Keratinocyte (primary cell): ENCODE measurements around the gene STOML3. TPM values are rescaled to one million over a fixed set of nuclear protein-coding genes. Genes with fewer than 3 reads are reported as not detected.

Experiments used
- DNase-seq: peaks from one replicate; pipeline ENCODE4 v3.0.0-alpha.2; 2011; ENCODE audit warnings: low read depth, missing footprints, low spot score
- FAIRE-seq: peaks from 2 replicates; lab custom pipeline; 2011; peaks lifted over from hg19 to GRCh38; lab: Jason Lieb, UNC
- H2AFZ ChIP-seq: 2 replicates; pipeline ENCODE4 v1.6.0; 2012; ENCODE audit warnings: low read length, control low read depth, inconsistent platforms; ENCODE audit not compliant: control insufficient read depth
- H3K27ac ChIP-seq: 2 replicates; pipeline ENCODE4 v1.5.1; 2011; ENCODE audit warnings: low read length; ENCODE audit not compliant: control insufficient read depth, insufficient read depth
- H3K27me3 ChIP-seq: 3 replicates; pipeline ENCODE4 v1.6.0; 2011; ENCODE audit warnings: low read length; ENCODE audit not compliant: control insufficient read depth, insufficient read depth; ENCODE audit errors: extremely low read depth
- H3K36me3 ChIP-seq, 2 experiments: 2 replicates in 1 of 2; 3 replicates in 1 of 2; pipeline ENCODE4 v1.5.1; 2011; ENCODE audit warnings: low read length in 2 of 2, mild to moderate bottlenecking in 1 of 2; ENCODE audit not compliant: control insufficient read depth in 2 of 2, insufficient read depth in 2 of 2; ENCODE audit errors: extremely low read depth in 1 of 2
- H3K4me1 ChIP-seq: 3 replicates; pipeline ENCODE4 v1.5.1; 2011; ENCODE audit warnings: low read length; ENCODE audit not compliant: control insufficient read depth, insufficient read depth; ENCODE audit errors: extremely low read depth
- H3K4me2 ChIP-seq: 3 replicates; pipeline ENCODE4 v1.6.0; 2011; ENCODE audit warnings: low read depth, low read length; ENCODE audit not compliant: control insufficient read depth, insufficient read depth; ENCODE audit errors: extremely low read depth
- H3K4me3 ChIP-seq, 3 experiments: fragments of 200-600 bp in 1 of 3; sonication (generic) in 1 of 3; 2 replicates in 2 of 3; 3 replicates in 1 of 3; pipeline ENCODE4 v1.5.1; 2011 to 2016; ENCODE audit warnings: low read length in 3 of 3, mild to moderate bottlenecking in 3 of 3, control low read depth in 2 of 3, inconsistent platforms in 1 of 3, low read depth in 1 of 3, mixed read lengths in 1 of 3, mixed run types in 1 of 3, moderate library complexity in 1 of 3; ENCODE audit not compliant: control insufficient read depth in 2 of 3, insufficient read depth in 2 of 3; ENCODE audit errors: extremely low read depth in 1 of 3
- H3K79me2 ChIP-seq: 2 replicates; pipeline ENCODE4 v1.6.0; 2012; ENCODE audit warnings: low read length; ENCODE audit not compliant: control insufficient read depth, insufficient read depth
- H3K9ac ChIP-seq: 3 replicates; pipeline ENCODE4 v1.6.0; 2011; ENCODE audit warnings: low read length; ENCODE audit not compliant: control insufficient read depth, insufficient read depth; ENCODE audit errors: extremely low read depth
- H3K9me1 ChIP-seq: 3 replicates; pipeline ENCODE4 v1.6.0; 2011; ENCODE audit warnings: low read length; ENCODE audit not compliant: control insufficient read depth, insufficient read depth; ENCODE audit errors: extremely low read depth
- H3K9me3 ChIP-seq: 2 replicates; pipeline ENCODE4 v1.5.1; 2012; ENCODE audit warnings: low read depth, low read length; ENCODE audit not compliant: control insufficient read depth
- H4K20me1 ChIP-seq: 3 replicates; pipeline ENCODE4 v1.6.0; 2011; ENCODE audit warnings: low read length; ENCODE audit not compliant: control insufficient read depth, insufficient read depth; ENCODE audit errors: extremely low read depth
- CTCF ChIP-seq, 3 experiments: IDR thresholded peaks in 1 of 3; conservative IDR thresholded peaks in 1 of 3; optimal IDR thresholded peaks in 1 of 3; 2 replicates in 2 of 3; 3 replicates in 1 of 3; pipeline versions ENCODE3 to v1.5.1; 2011; ENCODE audit warnings: low read length in 3 of 3, mild to moderate bottlenecking in 3 of 3, moderate library complexity in 2 of 3, control low read depth in 1 of 3, inconsistent platforms in 1 of 3; ENCODE audit not compliant: insufficient read depth in 2 of 3; ENCODE audit errors: extremely low read depth in 1 of 3
- EZH2 ChIP-seq: IDR thresholded peaks from one replicate; pipeline ENCODE4 v1.6.1; 2012; ENCODE audit warnings: inconsistent platforms, mild to moderate bottlenecking, low read length, moderate library complexity
- dilution Hi-C: fragments of 300-500 bp; cut with MboI; formaldehyde crosslinking; loops from one replicate; pipeline ENCODE4 v1.7.0; 2020; ENCODE audit warnings: low sequenced_read_pairs; ENCODE audit not compliant: extremely low pct_ligation_motif_present
- polyA plus RNA-seq, 5 experiments: library from polyadenylated mRNA; depleted of rRNA in 3 of 5; stranded (reverse) in 3 of 5; stranded (forward) in 1 of 5; unstranded in 1 of 5; fragments of >200 nt; gene quantifications; 1 replicate in 1 of 5; 2 replicates in 3 of 5; 3 replicates in 1 of 5; pipeline versions ENCODE4 v1.2.1 to v1.2.3, GENCODE V29; 2011 to 2012; ENCODE audit warnings: missing spikeins in 2 of 5, low read depth in 1 of 5, low replicate concordance in 1 of 5

The STOML3 gene
- polyA plus RNA-seq, 1 donor (not counting 4 experiments of a cell fraction or from before 2014, with no cell fraction given), result not detected

GRCh38 chr13:39023761-39024160, 33.1 kb upstream of the STOML3 start:
- H3K36me3 ChIP-seq, result peaks cover 8 to 28% of the 10 kb centered on the region in 2 experiments
- no peak for TF ChIP-seq EZH2
- TF ChIP-seq CTCF (optimal IDR thresholded peaks at IDR 0.05 in 1 of 3, IDR thresholded peaks at IDR 0.05 in 1 of 3, conservative IDR thresholded peaks at IDR 0.05 in 1 of 3; ENCODE audit: extremely low read depth in 1 of 3, insufficient read depth in 2 of 3, low read length in 3 of 3), result no peak
- no peak overlapping the region for H3K4me2 ChIP-seq
- DNase-seq (no peak), FAIRE-seq (peak; percentile 41)
- no peak overlapping the region for H3K9ac ChIP-seq
- no peaks in the 10 kb centered on the region for H3K9me3 ChIP-seq
- no peaks in the 10 kb centered on the region for H3K27me3 ChIP-seq
- no peak overlapping the region for H2AFZ ChIP-seq
- no peak overlapping the region for H3K4me3 ChIP-seq
- dilution Hi-C loops, result no loop called here
- H3K9me1 ChIP-seq, result no peaks in the 10 kb centered on the region
- H3K4me1 ChIP-seq, result no peaks in the 10 kb centered on the region
- no peak overlapping the region for H3K27ac ChIP-seq
- H4K20me1 ChIP-seq, result no peaks in the 10 kb centered on the region
- peaks cover 2% of the 10 kb centered on the region for H3K79me2 ChIP-seq

GRCh38 chr13:39023316-39023715, 32.7 kb upstream of the STOML3 start:
- dilution Hi-C loops, result no loop called here
- Histone ChIP-seq H3K9me1 (no peaks in the 10 kb centered on the region), H3K79me2 (peaks cover 2% of the 10 kb centered on the region), H3K27ac (no peak overlapping the region), H3K4me1 (no peaks in the 10 kb centered on the region), H3K9me3 (no peaks in the 10 kb centered on the region), H4K20me1 (no peaks in the 10 kb centered on the region), H3K4me3 (no peak overlapping the region), H2AFZ (no peak overlapping the region), H3K4me2 (no peak overlapping the region), H3K36me3 (peaks cover 8 to 28% of the 10 kb centered on the region in 2 experiments), H3K27me3 (no peaks in the 10 kb centered on the region), H3K9ac (no peak overlapping the region)
- DNase-seq (no peak), FAIRE-seq (no peak)
- no peak for TF ChIP-seq EZH2
- no peak for TF ChIP-seq CTCF (optimal IDR thresholded peaks at IDR 0.05 in 1 of 3, IDR thresholded peaks at IDR 0.05 in 1 of 3, conservative IDR thresholded peaks at IDR 0.05 in 1 of 3; ENCODE audit: extremely low read depth in 1 of 3, insufficient read depth in 2 of 3, low read length in 3 of 3)
